WI38 (cell line): ENCODE data around the gene TNFAIP8L2.

ENCODE experiments used
- H3K4me3 ChIP-seq: 2 replicates; pipeline ENCODE4 v1.5.1; 2011; ENCODE audit warnings: low read depth, mild to moderate bottlenecking, control low read depth, low read length
- CTCF ChIP-seq: IDR thresholded peaks from 2 replicates; pipeline ENCODE4 v1.5.1; 2012; ENCODE audit warnings: low read depth, mild to moderate bottlenecking, control low read depth, low read length

Gene TNFAIP8L2

GRCh38 chr1:151159373-151159772 is 2.9 kb downstream of the TNFAIP8L2 start:
- no peak overlapping the region for H3K4me3 ChIP-seq
- TF ChIP-seq CTCF: no peak

- peak overlapping the region; percentile 99 for H3K4me3 ChIP-seq
- no peak for TF ChIP-seq CTCF
These were observed 8.4 kb downstream of the TNFAIP8L2 start for GRCh38 chr1:151164732-151165280.

GRCh38 chr1:151165281-151165737 is 8.9 kb downstream of the TNFAIP8L2 start:
- peak overlapping the region; percentile 99 for H3K4me3 ChIP-seq
- no peak for TF ChIP-seq CTCF

- TF ChIP-seq CTCF: no peak
- peak within 1 kb of the TSS; percentile 99 for H3K4me3 ChIP-seq
These were observed 9.5 kb downstream of the TNFAIP8L2 start, which contains the start of the genes LYSMD1 and SCNM1 for GRCh38 chr1:151165738-151166504. TSS of gene LYSMD1 (minus strand) at chr1:151165902. CDS start at chr1:151165258, 644 bp downstream. TSS of gene SCNM1 (plus strand) at chr1:151166144. CDS start at chr1:151166153, 9 bp downstream.

GRCh38 chr1:151166505-151166956 is 10.1 kb downstream of the TNFAIP8L2 start:
- TF ChIP-seq CTCF: no peak
- H3K4me3 ChIP-seq: peak overlapping the region; percentile 99

GRCh38 chr1:151167116-151167515 is 10.7 kb downstream of the TNFAIP8L2 start:
- no peak for TF ChIP-seq CTCF
- H3K4me3 ChIP-seq: peak overlapping the region; percentile 99

- no peak for TF ChIP-seq CTCF
These were observed 14.7 kb downstream of the TNFAIP8L2 start for GRCh38 chr1:151171190-151171589.

More at GRCh38 chr1:151171190-151171589, 14.7 kb downstream of the TNFAIP8L2 start:
- no peak overlapping the region for H3K4me3 ChIP-seq
